ENCODE data around the gene ITPR1.

DNA sequence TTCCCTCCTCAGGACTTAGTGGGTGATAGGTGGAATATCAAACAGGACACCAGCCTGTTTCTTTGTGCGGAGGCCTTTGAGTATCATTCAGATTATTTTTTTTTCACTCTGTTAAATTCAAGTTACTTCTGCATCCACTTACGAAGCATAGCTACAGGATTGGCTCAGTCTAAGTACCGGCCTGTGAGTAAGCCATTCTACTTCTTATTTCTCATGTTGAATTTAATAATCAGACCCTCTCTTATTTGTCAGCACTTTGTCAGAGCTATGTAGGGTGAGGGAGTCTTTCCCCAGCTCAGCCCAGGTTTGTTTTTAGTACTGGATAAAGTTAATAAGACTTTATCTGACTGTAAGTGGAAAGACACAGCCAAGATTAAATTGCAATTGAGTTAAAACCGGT, 54.7 kb downstream of the ITPR1 start:
- TF ChIP-seq, protein P1, sequence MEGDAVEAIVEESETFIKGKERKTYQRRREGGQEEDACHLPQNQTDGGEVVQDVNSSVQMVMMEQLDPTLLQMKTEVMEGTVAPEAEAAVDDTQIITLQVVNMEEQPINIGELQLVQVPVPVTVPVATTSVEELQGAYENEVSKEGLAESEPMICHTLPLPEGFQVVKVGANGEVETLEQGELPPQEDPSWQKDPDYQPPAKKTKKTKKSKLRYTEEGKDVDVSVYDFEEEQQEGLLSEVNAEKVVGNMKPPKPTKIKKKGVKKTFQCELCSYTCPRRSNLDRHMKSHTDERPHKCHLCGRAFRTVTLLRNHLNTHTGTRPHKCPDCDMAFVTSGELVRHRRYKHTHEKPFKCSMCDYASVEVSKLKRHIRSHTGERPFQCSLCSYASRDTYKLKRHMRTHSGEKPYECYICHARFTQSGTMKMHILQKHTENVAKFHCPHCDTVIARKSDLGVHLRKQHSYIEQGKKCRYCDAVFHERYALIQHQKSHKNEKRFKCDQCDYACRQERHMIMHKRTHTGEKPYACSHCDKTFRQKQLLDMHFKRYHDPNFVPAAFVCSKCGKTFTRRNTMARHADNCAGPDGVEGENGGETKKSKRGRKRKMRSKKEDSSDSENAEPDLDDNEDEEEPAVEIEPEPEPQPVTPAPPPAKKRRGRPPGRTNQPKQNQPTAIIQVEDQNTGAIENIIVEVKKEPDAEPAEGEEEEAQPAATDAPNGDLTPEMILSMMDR (IDR thresholded peaks at IDR 0.05; ENCODE audit: poor library complexity, severe bottlenecking): no peak
- TF ChIP-seq POLR2AphosphoS5 (IDR thresholded peaks at IDR 0.05) (no peak), RAD21 (conservative IDR thresholded peaks at IDR 0.05) (no peak)
- TF ChIP-seq, protein P2, sequence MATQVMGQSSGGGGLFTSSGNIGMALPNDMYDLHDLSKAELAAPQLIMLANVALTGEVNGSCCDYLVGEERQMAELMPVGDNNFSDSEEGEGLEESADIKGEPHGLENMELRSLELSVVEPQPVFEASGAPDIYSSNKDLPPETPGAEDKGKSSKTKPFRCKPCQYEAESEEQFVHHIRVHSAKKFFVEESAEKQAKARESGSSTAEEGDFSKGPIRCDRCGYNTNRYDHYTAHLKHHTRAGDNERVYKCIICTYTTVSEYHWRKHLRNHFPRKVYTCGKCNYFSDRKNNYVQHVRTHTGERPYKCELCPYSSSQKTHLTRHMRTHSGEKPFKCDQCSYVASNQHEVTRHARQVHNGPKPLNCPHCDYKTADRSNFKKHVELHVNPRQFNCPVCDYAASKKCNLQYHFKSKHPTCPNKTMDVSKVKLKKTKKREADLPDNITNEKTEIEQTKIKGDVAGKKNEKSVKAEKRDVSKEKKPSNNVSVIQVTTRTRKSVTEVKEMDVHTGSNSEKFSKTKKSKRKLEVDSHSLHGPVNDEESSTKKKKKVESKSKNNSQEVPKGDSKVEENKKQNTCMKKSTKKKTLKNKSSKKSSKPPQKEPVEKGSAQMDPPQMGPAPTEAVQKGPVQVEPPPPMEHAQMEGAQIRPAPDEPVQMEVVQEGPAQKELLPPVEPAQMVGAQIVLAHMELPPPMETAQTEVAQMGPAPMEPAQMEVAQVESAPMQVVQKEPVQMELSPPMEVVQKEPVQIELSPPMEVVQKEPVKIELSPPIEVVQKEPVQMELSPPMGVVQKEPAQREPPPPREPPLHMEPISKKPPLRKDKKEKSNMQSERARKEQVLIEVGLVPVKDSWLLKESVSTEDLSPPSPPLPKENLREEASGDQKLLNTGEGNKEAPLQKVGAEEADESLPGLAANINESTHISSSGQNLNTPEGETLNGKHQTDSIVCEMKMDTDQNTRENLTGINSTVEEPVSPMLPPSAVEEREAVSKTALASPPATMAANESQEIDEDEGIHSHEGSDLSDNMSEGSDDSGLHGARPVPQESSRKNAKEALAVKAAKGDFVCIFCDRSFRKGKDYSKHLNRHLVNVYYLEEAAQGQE (IDR thresholded peaks at IDR 0.05; ENCODE audit: borderline replicate concordance): no peak

All from neural cell (in vitro differentiated cells).